OCI-LY7 (cell line): Measurements from ENCODE around the gene CEP76.

Experiments
- EZH2phosphoT487 ChIP-seq: fragments of 200-600 bp; sonication (generic); IDR thresholded peaks from 2 replicates; pipeline ENCODE4 v1.6.1; 2018; ENCODE audit warnings: low read depth, borderline replicate concordance, mild to moderate bottlenecking, mixed run types, antibody characterized with exemption, low read length, moderate library complexity, mixed read lengths
- TF ChIP-seq, protein P1 (sequence below): fragments of 200-600 bp; sonication (generic); conservative IDR thresholded peaks from 2 replicates; pipeline ENCODE4 v1.5.1; 2014; ENCODE audit warnings: mild to moderate bottlenecking, antibody characterized with exemption, low read length, moderate library complexity, mixed read lengths

DNA sequence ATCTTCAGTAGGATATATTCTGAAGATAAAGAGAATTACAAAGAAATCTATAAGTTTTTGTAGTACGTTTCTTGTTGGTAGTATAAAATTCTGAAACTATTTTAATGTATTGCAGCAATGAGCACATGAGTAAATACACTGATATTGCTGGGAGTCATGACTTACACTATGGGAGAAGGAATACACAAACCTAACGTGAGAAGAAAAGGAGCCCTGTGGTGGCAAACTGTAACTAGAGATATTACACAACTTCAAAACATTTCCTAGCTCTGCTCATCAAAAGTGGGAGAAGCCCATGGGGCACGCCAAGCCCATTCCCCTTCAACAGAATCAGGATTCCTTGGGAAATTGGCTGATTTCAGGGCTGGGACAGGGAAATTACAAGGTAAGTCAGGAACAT is 65.1 kb downstream of the CEP76 start:
- TF ChIP-seq, protein P1, sequence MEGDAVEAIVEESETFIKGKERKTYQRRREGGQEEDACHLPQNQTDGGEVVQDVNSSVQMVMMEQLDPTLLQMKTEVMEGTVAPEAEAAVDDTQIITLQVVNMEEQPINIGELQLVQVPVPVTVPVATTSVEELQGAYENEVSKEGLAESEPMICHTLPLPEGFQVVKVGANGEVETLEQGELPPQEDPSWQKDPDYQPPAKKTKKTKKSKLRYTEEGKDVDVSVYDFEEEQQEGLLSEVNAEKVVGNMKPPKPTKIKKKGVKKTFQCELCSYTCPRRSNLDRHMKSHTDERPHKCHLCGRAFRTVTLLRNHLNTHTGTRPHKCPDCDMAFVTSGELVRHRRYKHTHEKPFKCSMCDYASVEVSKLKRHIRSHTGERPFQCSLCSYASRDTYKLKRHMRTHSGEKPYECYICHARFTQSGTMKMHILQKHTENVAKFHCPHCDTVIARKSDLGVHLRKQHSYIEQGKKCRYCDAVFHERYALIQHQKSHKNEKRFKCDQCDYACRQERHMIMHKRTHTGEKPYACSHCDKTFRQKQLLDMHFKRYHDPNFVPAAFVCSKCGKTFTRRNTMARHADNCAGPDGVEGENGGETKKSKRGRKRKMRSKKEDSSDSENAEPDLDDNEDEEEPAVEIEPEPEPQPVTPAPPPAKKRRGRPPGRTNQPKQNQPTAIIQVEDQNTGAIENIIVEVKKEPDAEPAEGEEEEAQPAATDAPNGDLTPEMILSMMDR, result no peak
- TF ChIP-seq EZH2phosphoT487, result no peak
